ENCODE measurements around the gene AMOT. TPM values are rescaled to one million over a fixed set of nuclear protein-coding genes. Genes with fewer than 3 reads are reported as not detected.

Gene AMOT
- total RNA-seq, 6 donors from 2014 or later: 4.2 to 18.9 (median 8.0) TPM

GRCh38 chrX:112800971-112801775 lies 39.5 kb downstream of the AMOT start:
- H3K27me3 ChIP-seq: no peaks in the 10 kb centered on the region
- H3K4me3 ChIP-seq: no peak overlapping the region
- WGBS, 2 donors: 76 to 96% methylated on average over 12 of the region's 12 CpGs
- no peaks in the 10 kb centered on the region for H3K4me1 ChIP-seq
- no peaks in the 10 kb centered on the region for H3K36me3 ChIP-seq
- H3K27ac ChIP-seq: no peak overlapping the region
- TF ChIP-seq POLR2A (IDR thresholded peaks at IDR 0.05) (no peak), POLR2AphosphoS5 (IDR thresholded peaks at IDR 0.05) (no peak), EP300 (IDR thresholded peaks at IDR 0.05) (no peak), CTCF (IDR thresholded peaks at IDR 0.05) (no peak)
- ATAC-seq (ENCODE audit: low FRiP score in 2 of 2): no peak
- DNase-seq: no peak
- no peaks in the 10 kb centered on the region for H3K9me3 ChIP-seq

GRCh38 chrX:112799425-112799824 lies 41.2 kb downstream of the AMOT start:
- Histone ChIP-seq H3K9me3 (no peaks in the 10 kb centered on the region), H3K4me3 (no peak overlapping the region), H3K36me3 (no peaks in the 10 kb centered on the region), H3K27me3 (no peaks in the 10 kb centered on the region), H3K27ac (no peak overlapping the region), H3K4me1 (no peaks in the 10 kb centered on the region)
- no peak for DNase-seq
- WGBS, 2 donors: 78 to 81% methylated on average over 1 of the region's 1 CpG
- TF ChIP-seq POLR2AphosphoS5 (IDR thresholded peaks at IDR 0.05) (no peak), EP300 (IDR thresholded peaks at IDR 0.05) (no peak), CTCF (IDR thresholded peaks at IDR 0.05) (no peak), POLR2A (IDR thresholded peaks at IDR 0.05) (no peak)
- no peak for ATAC-seq (ENCODE audit: low FRiP score in 2 of 2)

GRCh38 chrX:112798736-112799135 lies 41.9 kb downstream of the AMOT start:
- Histone ChIP-seq H3K36me3 (no peaks in the 10 kb centered on the region), H3K4me1 (no peaks in the 10 kb centered on the region), H3K27me3 (no peaks in the 10 kb centered on the region), H3K4me3 (no peak overlapping the region), H3K9me3 (no peaks in the 10 kb centered on the region), H3K27ac (no peak overlapping the region)
- DNase-seq (no peak), ATAC-seq (ENCODE audit: low FRiP score in 2 of 2) (no peak)
- TF ChIP-seq POLR2AphosphoS5 (IDR thresholded peaks at IDR 0.05) (no peak), CTCF (IDR thresholded peaks at IDR 0.05) (no peak), POLR2A (IDR thresholded peaks at IDR 0.05) (no peak), EP300 (IDR thresholded peaks at IDR 0.05) (no peak)
- WGBS, 2 donors: 74 to 95% methylated on average over 2 of the region's 2 CpGs

GRCh38 chrX:112789931-112790330 lies 50.7 kb downstream of the AMOT start:
- Histone ChIP-seq H3K4me3 (no peak overlapping the region), H3K9me3 (no peaks in the 10 kb centered on the region), H3K27ac (no peak overlapping the region), H3K4me1 (no peaks in the 10 kb centered on the region), H3K27me3 (no peaks in the 10 kb centered on the region), H3K36me3 (peaks cover 0 to 6% (median 0%) of the 10 kb centered on the region in 4 donors)
- no peak for TF ChIP-seq POLR2A (IDR thresholded peaks at IDR 0.05)
- TF ChIP-seq EP300 (IDR thresholded peaks at IDR 0.05): no peak
- TF ChIP-seq CTCF (IDR thresholded peaks at IDR 0.05): no peak
- no peak for TF ChIP-seq POLR2AphosphoS5 (IDR thresholded peaks at IDR 0.05)
- DNase-seq (no peak), ATAC-seq (ENCODE audit: low FRiP score in 2 of 2) (no peak)
- 92 to 96% methylated on average over 3 to 4 of the region's 4 CpGs for WGBS, 2 donors

- H3K9me3 ChIP-seq: no peaks in the 10 kb centered on the region
- H3K27ac ChIP-seq: no peak overlapping the region
- 65 to 87% methylated on average over 2 of the region's 2 CpGs for WGBS, 2 donors
- peaks cover 0 to 6% (median 0%) of the 10 kb centered on the region in 4 donors for H3K36me3 ChIP-seq
- H3K27me3 ChIP-seq: no peaks in the 10 kb centered on the region
- ATAC-seq (ENCODE audit: low FRiP score in 2 of 2) (no peak), DNase-seq (no peak)
- no peak overlapping the region for H3K4me3 ChIP-seq
- H3K4me1 ChIP-seq: no peaks in the 10 kb centered on the region
- no peak for TF ChIP-seq POLR2A (IDR thresholded peaks at IDR 0.05)
- TF ChIP-seq EP300 (IDR thresholded peaks at IDR 0.05): no peak
- no peak for TF ChIP-seq POLR2AphosphoS5 (IDR thresholded peaks at IDR 0.05)
- TF ChIP-seq CTCF (IDR thresholded peaks at IDR 0.05): no peak
Observed at GRCh38 chrX:112786076-112786475, 54.6 kb downstream of the AMOT start.
